ENCODE results near the gene MBNL2.

Gene MBNL2

DNA sequence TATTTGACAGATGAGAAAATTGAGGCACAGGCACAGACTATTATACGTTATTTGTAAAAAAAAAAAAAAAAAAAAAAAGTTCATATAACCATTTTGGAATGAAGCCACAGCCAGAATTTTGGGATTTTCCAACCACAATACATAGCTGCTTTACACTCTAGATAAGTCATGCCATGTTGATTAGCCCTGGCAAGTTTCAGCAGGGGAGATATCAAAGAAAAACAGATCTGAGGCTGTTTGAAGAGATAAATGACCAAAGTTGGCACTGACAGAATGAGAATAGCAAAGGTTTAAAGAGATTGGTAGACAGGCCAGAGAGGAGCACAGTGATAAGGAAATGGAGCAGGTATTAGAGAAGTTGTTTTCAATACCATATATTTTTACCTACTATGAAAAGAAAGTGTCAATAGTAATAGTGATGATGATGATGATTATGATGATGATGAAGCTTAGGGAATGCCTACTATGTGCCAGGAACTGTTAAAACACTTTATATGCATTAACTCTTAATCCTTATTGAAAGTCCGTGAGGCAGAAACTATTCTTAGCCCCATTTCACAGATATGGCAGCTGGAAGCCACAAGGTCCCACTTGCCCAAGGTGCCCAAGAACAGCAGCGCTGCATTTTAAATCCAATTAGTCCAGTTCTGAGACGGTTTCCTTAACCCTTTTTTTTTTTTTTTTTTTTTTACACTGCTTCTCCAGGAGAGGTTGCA is 105.5 kb downstream of the MBNL2 start:
- no peak for DNase-seq (ENCODE audit: low read depth)

DNA sequence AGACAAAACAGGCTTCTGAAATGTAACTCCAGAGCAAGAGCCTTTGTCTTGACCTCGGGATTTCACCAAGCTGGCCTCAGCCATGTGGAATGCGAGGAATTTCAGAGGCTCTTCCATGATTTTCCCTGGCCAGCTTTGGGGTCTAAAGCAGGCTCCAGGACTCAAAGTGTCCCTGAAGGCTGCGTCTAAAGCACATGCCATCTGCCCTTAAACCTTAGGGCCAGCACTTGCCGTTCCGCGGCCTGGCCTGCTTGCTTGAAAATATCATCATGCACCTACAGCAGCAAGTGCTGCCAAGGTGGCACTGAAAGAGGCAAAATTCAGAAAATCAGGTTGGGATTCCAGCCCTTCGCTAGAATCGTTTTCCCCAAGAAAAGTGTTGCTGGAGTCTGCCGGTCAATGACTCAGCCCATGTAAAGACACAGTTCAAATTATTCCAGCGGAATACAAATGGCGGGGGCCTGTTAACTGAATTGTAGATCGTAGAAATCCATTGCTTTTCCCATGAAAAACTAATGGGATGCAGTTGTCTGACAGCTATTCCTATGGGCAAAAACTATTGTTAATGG is 106.2 kb downstream of the MBNL2 start:
- DNase-seq (ENCODE audit: low read depth) = no peak

DNA sequence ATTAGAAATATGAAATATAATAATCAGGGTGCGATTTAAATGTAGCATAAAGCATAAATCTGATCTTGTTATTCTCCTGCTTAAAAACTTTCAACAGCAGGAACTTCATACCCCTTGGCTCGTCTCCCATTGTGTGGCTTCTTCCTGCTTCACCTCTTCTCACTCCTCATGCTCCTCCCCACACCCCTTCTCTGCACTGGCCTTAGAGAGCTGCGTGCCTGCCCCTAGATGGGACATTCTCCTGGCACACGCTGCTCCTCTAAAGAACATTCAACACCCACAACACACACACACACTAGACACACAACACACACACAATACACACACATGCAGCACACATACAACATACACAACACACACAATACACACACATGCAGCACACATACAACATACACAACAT is 107.2 kb downstream of the MBNL2 start:
- DNase-seq (ENCODE audit: low read depth) = no peak

DNA sequence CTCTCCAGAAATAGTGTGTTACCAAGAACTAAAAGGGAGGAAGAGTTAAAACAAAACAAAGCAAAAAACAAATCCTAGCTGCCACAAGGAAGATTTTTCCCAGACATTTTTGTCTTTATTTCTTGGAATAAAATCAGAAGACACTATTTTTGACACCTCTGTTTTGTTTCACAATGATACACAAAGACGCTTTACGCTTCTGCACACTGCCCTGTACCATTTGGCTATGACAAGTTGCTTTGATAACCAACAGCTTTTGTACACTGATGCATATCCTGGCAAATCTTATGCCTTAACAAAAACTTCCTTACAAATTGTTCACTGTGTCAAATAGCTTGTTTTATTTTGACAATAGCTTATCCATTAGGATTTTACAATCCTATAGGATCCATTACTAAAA is 108.3 kb downstream of the MBNL2 start:
- DNase-seq (ENCODE audit: low read depth) = no peak

DNA sequence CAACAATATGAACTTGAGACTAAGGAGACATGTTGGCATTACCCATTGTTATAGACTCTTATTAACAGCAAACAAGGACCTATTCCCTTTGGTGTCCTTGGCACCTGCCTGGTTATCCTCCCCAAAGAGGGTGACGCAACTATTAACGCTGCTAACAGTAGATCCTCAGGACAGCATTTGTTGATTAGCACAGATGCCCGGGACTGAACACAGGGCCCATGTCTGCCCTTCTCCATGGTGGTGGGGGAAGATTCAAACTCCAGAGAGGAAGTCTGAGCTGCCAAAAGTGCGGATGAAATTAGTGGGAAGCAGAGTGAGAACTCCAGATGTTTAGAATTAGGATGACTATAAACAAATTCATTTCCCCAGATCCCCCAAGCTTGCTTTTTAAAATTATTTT is 110.6 kb downstream of the MBNL2 start:
- no peak for DNase-seq (ENCODE audit: low read depth)

DNA sequence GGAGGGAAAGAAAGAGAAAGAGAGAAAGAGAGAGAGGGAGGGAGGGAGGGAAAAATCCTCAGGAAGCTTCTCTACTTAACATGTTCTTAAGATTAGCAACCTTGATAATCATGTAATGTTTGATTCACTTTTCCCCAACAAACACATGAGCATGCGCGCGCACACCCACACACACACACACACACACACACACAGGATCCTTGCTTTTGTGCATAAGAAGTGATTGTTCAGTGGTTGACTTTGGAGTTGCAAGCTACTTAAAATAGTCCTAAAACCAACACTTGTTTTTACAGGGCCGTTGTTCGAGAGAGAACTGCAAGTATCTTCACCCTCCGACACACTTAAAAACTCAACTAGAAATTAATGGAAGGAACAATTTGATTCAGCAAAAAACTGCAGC is 111.8 kb downstream of the MBNL2 start:
- no peak for DNase-seq (ENCODE audit: low read depth)

DNA sequence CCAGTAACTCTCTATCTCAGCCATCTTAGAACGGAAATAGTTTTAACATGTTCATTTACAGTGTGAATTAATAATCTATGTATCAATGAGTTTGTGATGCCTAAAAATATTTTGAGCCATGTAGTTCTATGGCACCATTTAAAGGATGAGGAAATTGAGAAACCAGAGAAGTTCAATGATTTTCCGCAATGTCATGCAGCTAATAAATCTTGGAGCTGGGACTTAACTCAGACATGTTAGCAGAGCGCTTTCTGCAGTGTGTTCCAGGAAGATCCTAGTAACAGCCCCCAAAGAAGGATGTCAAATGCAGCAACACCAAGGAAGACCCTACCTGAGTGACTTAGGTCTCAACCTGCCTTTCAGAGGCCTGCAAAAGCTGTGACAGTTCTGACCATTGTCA is 112.6 kb downstream of the MBNL2 start:
- DNase-seq (ENCODE audit: low read depth) = no peak

DNA sequence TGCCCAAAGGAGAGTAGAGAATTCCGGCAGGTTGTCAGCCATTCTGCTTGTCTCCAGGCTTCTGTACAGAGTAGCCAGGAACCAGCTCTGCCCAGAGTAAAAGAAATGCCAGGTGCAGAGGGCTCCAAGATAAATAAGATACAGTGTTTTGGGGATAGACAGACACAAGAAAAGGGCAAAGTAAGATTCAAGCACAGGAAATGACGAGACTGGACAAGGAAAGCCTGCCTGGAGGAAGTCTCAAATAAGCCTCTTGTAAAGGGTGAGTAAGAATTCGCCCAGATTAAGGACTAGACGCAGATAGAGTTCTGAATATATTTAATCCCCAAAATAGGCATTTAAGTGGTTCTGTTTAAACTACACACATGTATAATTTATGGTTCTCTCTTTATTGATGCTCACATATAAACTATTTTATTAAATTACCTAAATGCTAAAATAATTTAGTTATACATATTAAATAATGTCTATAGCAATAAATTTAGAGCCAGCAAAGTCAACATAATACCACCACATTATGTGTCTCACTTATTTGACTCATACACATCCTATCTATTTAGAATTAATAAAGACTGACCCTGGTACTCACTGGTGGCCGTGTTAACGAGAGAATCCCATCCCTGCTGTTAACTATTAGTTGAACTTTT is 113.5 kb downstream of the MBNL2 start:
- no peak for DNase-seq (ENCODE audit: low read depth)

DNA sequence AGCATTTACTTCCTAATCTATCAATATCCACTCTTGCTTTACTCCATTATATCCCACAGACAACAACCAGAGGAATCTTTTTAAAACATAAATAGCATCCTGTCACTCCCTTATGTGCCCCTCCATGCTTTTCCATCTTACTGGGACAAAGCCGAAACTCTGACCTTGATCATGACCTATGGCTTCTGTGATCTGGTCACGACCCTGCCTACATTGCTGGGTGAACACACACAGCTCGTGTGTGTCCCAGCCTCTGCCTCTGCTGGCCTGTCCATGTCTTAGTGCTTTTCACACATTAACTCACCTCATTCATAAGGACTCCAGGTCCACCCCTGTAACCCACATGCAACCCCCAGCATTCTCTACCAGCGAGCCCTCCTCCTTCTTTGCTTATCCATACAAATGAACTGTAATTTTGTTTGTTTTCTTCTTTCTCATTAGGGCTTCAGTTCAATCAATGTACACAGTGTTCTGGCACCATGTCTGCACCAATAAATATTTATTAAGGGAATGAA is 115.9 kb downstream of the MBNL2 start:
- DNase-seq (ENCODE audit: low read depth) = no peak

DNA sequence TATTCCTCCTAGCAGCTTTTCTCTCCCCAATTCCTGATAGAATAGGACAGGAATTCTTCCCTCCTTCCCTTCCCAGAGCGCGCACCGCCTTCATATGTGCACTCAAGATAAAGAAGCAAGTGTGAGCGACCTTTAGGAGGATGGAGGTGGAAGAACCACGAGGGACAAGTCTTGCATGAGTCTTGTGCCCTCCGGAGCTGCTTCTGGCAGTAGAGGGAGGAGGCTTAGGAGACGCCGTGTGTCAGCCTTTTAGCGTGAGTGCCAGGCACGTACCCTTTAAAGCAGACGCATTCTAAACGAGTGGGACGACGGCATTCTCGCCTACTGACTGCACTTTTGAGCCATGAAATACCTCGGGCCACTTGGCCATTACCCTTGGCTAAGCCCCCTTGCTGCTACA is 116.4 kb downstream of the MBNL2 start:
- no peak for DNase-seq (ENCODE audit: low read depth)

DNA sequence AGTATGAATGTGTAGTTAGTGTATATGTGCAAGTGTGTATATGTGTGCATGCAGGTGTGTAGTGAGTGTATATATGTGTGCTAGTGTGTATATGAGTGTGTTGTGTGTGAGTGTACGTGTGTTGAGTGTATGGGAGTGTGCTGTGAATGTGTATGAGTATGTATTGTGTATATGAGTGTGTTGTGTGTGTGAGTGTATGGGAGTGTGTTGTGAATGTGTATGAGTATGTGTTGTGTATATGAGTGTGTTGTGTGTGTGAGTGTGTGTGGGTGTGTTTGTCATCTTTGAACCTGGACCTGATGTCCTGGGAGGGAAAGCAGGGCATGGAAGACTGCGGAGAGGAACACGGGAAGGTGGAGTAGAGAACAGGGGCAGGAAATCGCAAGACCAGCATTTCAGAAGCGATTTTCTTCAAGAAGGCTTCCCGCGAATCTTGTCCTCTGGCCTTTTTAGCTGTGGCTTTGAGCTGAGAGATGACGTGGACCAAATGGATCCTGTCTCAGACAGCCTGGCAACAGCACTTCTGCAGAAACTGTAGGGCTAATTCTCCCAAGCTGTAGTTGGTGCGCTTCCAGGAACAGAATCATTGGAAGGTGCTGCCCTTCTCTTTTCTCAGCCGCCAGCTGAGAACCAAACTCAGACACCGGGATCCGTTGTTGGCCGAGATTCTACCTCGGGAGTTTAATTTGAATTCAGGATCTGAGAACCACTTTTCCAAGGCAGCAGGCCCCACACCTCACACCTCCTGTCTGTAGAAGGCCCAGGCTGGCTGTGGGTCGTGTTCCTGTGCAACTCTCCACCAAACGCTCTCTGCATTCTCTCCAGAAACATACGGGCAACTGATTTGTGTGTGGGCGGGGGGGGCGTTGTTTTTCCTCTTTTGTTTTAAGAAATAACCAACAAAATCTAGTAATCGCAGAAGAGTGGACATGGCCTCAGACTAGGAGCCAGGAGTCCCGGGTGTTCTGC is 117.2 kb downstream of the MBNL2 start:
- no peak for DNase-seq (ENCODE audit: low read depth)

DNA sequence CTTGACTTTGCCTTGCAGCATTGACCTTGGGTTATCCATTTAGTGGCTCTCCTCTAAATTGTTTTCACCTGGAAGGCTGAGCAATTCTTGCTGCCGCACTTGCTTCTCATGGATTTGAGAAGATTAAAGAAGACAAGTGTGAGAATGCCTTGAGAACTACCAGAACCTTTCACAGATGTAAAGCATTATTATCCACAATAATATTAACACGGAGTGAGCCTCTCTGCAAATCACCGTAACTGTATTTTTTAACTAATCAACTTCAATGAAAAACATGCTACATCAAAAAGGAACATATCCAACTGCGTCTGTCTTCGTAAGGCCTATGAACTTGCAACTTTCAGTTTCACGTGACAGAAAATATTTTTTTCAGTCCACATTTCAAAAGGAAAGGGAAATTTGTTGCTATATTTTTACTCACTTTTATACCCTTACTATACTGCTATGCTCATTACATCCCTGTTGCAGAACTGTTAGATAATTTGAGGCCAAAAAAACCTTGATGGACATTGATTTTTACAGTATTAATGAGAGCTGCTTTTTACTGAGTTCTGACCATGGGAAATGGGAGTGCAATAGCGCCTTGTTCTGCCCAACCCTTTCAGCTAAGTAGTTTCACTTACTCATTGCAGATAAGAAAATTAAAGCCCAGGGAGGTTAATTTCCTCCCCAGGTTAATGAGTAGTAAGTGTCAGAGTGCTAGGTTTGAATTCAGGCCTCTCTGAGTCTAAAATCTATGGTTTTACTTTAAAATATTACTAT is 118.0 kb downstream of the MBNL2 start:
- DNase-seq (ENCODE audit: low read depth) = no peak

DNA sequence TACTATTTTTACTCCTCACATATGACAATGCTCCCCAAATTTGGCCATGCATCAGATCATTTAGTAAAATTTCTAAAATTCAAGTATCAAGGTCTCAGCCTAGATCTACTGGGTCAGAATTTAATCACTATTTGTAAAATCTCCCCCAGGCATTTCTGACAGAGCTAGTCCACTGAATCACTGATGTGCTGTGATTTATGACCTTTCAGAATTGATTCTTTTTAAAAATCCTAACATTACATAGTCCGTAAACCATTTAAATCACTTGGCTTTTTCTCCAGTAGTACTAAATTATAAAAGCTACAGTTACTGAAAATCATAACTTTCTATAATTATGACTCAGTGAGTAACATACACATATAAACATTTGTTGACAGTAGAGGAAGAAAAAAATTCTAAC is 119.0 kb downstream of the MBNL2 start:
- no peak for DNase-seq (ENCODE audit: low read depth)

DNA sequence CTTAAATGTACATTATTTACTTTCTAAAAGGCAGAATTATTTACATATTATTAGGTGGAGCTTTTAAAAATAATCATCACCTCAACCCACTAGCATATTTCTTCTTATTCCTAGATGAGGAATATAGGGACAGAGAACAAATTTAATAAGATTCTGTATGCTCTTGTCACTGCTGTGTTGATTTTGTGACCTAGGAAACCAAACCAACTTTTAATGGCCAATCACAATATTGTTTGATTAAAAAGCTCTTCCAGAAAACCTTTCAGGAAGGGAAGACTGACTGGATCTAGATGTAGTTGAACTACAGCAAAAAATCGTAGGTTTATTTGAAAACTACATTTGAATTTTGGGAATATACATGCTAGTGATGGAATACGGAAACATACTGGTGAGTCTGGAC is 120.0 kb downstream of the MBNL2 start:
- no peak for DNase-seq (ENCODE audit: low read depth)

DNA sequence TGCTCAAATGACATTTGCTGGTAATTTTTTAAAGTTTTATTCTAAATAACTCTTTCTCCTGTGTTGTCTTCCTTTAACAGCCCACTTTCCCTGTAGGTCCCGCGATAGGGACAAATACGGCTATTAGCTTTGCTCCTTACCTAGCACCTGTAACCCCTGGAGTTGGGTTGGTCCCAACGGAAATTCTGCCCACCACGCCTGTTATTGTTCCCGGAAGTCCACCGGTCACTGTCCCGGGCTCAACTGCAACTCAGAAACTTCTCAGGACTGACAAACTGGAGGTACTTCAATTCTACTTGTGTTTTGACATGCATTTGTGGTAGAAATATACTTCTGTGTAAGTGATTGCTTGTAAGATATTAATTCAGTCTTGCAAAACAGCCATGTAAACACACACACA is 120.8 kb downstream of the MBNL2 start:
- no peak for DNase-seq (ENCODE audit: low read depth)

DNA sequence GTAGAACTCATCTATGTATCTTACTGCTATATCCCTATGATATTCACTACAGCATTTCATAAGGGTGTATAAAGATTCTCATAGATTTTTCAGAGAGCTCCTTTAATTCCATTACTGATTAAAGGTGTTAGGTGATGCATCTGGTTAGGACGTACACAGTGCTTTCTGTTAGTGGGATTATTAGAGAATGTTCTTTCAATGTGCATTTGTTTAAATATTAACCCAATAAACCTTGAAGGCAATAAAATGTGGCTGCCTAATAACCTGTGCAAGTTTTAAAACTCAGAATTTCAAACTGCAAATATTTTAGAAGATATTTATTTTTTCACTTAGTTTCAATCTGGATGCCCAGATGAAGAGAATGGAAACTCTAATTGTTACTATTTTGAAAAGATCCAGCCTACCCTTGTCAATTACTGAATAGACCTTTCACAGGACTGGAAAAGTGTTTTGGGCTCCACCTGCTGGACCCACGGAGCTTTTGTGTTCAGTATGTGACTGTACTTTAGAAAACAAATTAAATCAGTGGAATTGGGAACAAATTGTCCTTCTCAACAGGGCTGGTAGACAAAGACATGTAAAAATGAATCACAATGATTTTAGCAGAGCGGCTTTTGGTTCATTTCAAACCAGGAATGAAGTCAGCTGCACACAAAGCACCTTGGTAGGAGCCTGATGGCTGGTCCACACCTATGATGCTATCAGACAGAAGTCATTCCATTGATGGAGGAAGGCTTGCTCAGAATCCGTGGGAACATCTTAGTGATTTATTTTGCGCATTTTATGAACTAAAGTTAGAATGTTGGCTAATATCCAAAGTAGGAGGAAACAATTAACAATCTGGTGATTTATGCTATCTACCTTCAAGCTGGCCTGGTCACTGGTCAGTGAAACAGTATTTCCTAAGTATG is 122.4 kb downstream of the MBNL2 start:
- DNase-seq (ENCODE audit: low read depth) = no peak

DNA sequence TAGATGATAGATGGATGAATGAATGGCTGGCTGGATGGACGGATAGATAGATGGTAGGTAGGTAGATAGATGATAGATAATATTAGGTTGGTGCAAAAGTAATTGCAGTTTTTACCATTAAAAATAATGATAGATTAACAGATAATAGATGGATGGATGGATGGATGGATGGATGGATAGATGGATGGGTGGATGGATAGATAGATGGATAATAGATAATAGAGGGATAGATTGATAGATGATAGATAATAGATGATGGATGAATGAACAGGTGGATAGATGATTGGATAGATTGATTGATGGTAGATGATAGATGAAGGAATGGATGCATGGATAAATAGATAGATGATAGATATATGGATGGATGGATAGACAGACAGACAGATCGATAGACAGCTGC is 124.0 kb downstream of the MBNL2 start:
- no peak for DNase-seq (ENCODE audit: low read depth)

DNA sequence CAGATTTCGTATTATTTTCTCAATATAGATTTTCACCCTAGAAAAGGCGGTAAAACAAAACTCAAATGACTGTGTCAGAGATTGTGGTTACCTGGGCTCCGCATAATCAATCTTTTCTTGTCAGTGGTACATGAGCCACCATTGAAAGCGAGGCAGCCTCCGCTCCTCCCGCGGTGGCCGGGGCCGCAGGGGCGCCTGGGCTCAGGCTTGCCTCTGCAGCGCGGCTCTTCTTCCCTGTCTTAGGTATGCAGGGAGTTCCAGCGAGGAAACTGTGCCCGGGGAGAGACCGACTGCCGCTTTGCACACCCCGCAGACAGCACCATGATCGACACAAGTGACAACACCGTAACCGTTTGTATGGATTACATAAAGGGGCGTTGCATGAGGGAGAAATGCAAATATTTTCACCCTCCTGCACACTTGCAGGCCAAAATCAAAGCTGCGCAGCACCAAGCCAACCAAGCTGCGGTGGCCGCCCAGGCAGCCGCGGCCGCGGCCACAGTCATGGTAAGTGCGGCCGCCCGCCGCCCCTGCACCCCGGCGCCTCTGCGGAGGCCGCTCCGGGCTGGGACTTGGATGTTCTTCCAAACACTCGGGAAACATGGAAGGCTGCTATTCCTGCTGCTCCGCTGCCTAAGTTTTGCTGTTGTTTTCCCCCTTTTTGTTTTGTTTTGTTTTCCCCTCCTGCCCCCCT is 124.6 kb downstream of the MBNL2 start:
- no peak for DNase-seq (ENCODE audit: low read depth)

DNA sequence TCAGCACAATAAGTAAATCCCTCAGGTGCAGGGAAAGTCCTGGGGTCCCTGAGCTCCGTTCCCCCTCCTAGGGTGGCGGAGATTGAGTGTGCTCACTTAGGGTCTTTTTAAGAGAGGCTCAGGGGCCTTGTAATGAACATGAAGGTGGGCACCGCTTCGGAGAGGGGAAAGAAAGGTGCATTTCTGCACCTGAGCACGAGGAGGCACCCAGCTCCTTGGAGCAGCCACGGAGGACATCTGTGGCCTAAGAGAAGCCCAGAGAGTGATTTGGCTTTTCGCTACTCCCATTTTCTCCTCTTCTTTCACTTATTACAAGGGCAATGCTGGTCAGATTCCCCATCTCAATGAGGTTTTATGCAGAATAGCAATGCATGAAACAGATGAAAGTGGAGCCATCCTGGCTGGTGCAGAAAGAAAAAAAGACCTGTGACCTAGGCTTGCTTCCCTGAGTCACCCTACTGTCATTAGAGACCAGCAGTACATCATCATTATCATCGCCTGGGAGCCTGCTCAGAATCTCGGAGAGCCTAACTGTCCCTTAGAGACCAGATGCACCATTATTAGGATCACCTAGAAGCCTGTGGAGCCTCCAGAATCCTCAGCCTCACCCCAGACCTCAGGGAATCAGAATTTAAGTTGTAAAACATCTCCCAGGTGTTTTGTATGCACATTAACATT is 125.3 kb downstream of the MBNL2 start:
- no peak for DNase-seq (ENCODE audit: low read depth)

Measured in stimulated activated CD8-positive, alpha-beta memory T cell treated with anti-CD3 and anti-CD28 coated beads, Interleukin-7, amount 100 ng/mL, for 24 hours (primary cell).